ENCODE data around the gene MUTYH.

MUTYH gene

DNA sequence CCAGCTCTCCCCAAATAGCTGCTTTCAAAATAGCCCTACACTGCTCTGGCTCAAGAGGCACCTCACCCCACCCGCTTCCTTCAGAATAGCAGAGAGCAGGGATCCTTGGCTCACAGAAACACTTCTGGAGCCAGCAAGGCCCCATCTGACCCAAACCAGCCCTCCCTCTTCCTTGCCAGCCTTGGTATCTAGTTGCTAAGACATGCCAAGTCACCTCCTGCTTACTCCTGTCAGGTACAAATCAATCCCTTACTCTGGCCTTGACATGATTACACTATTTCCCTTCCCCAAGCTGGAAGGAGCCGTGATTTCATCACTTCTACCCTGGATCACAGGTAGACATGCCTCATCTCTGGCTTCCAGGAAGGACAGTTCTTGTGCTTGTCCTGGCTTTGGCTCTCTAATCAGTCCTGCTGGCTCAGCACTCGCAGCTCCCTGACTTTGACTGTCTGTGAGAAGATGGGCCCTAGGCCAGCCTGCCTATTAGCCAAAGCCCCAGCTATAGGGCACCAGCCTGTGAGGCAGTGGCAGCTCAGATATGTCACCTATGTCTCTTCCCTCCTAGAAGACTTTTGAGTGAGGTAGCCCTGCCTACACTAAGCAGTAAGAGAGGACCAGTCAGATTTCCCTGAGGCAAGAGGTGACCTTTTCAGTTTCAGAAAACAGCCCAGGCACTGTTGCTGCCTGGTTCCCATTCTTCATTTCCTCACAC lies 8.9 kb upstream of the MUTYH start:
- no peak for DNase-seq (ENCODE audit: low spot score)

DNA sequence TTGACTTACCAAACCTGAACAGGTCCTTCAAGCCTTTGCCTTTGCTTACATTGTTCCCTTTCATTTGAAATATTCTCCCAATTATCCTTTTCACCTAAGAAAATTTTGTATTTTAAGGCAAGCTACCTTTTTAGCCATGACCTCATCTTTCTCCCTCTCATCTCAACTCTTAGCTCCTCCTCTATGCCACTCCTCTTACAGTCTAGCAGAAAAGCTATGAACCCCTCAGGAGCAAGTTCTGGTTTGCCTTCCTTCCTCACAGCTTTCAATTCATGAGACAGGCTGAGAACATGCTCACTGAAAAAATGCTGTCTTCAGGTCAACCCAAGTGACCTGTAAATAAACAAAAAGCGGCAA lies 8.3 kb upstream of the MUTYH start:
- DNase-seq (ENCODE audit: low spot score) = no peak

DNA sequence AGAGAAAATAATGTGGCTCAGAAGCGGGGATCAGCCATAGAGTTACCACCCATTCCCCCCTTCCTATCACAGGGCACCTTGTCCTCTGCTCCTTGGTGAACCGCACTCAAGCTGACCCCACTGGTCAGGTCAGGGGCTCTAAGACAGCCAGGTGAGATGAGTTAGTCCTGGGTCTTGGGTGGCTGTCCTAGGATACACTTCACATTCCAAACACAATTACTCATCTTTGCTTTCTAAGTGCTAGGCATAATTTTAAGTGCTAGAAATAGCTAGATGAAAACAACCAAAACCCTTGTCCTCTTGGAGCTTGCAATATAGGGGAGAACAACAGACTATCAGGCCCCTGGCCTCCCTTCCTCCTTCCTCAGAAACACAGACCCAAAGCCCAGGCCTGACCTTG lies 7.8 kb upstream of the MUTYH start:
- no peak for DNase-seq (ENCODE audit: low spot score)

DNA sequence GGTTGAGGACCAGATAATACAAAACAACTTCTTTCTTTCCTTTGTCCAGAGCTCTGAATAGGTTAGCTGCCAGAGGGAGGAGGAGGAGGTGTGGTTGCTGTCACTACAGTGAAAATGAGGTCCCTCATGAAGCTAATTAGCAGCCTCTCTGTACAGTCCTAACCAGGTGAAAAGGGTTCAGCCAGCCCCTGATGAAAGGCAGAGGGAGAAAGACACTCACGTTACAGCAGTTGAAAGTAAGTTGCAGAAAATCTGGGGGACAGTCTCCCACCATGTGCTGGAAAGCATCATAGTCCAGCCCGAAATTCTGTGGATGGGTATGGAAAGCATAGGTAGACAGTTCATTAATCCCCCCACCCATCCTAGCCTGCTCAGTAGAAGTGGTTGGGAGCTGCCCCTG lies 6.2 kb upstream of the MUTYH start:
- DNase-seq (ENCODE audit: low spot score) = no peak

DNA sequence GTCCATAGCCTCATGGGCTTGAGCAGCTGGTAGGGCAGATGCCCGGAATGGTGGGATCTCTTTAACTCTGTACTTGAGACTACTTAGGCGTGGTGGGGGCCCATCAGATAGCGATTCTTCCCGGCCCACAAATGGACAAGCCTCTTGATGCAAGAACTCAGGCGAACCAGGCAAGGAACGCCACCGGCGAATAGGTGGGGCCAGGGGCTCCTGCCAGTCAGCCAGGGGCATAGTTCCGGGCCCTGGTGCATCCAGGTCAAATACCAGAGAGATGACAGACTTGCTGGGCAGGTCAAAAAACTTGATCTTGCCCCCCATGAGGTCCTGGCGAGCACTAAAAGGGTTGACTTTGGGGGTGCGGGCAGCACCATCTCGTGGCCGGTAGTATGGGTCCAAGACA lies 4.8 kb upstream of the MUTYH start:
- DNase-seq (ENCODE audit: low spot score) = no peak

DNA sequence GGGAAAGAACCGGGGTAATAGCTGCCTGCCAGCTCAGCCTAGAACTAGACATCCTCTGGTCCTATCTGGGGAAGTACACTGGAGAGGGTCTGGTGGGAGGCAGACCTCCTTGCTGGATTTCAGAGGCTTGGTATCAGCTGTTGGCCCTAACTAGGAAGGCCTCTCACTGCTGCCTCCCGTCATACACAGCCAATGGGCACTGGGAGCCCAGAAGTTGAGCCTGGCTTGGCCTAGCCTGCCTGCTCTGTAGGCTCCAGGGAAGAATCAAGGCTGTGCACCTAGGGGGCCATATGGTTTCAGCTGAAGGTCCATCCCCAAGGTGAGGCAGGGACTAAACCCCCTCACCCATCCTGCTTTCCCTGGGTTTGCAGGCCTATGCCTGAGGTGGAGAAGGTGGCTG lies 4.3 kb upstream of the MUTYH start:
- DNase-seq (ENCODE audit: low spot score) = no peak

DNA sequence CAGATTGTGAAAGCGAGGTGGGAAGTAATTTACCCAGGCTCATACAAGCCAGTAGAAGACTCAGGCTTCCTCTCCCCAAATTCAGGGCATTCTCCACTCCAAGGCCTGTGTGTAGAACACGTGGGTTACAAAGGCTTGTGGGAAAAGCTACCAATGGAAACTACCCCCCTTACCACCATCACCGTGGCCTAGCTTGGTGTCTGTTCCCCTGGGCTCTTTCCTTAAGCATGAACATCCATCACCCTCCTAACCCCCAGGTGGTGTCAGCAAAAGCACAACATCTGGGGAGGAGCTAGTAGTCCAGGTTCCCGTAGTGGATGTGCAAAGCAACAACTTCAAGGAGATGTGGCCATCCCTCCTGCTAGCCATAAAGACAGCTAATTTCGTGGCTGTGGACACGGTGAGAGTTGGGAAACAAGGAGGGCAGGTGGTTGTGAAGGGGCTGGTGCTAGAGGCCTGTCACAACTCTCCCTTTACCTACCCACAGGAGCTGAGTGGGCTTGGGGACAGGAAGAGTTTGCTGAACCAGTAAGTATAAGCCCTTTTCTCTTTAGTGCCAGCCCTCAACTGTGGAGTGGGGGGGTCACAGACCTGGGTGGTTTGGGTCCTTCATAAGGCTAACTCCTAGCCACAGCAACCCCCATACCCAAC lies 701 bp upstream of the MUTYH start:
- DNase-seq (ENCODE audit: low spot score) = no peak

DNA sequence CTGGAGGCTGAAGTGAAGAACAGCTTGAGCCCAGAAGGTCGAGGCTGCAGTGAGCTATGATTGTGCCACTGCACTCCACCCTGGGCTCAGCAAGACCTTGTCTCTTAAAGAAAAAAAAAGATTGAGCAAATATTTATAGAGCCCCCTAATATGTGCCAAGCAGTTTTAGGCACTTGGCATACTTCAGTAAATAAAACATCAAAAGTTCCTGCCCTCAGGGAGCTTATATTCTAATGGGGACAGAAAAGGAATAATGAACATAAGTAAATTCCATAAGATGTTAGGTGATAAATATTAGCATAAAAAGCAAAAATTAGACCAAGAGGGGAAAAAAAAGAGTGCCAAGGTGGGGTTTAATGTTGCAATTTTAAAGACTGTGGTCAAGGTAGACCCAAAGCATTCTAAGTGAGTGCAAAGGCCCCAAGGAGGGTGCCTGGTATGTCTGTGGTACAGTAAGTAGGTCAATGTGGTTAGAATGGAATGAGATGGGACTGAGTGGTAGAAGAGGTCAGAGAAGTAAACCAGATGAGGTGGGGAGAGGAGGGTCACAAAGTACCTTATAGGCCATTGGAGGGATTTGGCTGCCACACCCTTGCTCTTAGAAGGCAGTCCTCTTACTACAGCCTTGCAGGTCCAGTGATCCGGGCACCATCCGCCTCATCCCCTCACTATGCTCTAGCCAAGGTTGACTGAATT lies 2.5 kb downstream of the MUTYH start:
- no peak for DNase-seq (ENCODE audit: low spot score)

DNA sequence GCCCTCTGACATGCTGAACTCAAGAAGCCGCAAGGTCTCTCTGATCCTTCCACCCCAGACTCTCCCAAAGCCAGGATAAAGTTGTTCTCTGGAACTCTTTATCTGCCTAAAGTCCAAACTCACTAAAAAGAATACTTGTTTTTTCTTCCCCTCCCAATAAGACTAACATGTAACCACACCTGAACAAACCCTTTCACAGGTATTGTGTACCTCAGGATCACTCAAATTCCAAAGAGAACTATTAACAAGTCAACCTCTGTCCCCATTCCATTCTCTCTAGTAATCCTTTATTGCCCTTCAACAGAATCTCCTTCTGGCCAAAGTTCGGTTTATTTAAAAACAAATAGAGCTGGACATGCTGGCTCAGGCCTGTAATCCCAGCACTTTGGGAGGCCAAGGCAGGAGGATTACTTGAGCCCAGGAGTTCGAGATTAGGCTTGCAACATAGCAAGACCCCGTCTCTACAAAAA lies 4.3 kb downstream of the MUTYH start:
- DNase-seq (ENCODE audit: low spot score) = no peak

DNA sequence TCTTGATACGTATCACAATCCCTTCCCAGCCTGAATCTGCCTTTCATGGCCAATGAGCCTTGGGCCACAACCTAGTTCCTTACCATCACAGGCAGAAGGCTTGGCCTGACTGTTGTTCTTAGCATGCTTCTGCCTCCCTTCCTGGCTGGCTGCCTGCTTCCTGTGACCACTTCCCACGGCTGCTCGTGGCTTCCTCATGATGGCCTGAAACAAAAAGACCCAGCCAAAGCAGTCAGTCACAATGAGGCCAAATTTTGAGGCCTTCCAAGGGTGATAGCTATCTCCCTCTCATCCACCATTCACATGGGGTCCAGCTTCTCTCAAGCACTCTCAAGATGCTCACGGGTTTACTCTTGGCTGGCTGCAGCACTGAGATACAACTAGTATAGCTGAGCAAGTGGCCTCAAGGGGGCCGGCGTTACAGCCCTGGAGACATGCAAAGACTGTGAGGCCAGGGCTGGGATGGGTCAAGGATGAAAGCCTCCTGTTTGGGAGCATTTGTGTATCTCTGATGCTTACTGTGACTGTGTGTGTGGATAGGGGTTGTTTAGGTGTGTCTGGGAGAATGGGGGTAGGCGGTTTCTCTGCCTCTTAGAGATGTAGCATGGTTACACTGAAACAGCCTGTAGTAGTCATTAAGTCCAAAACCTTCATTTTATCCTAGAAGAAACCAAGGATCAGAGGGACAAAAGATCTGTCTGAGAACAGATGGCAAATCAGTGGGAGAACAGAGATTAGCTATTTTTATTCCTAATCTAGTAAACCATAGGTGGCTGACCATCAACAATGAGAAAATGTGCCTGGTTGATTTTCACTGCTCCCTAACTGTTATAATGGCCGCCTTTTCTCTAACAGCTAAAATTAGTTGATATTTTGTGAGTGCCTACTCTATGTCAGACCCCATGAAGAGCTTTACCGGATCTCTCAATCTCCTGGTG lies 5.7 kb downstream of the MUTYH start:
- DNase-seq (ENCODE audit: low spot score) = no peak

DNA sequence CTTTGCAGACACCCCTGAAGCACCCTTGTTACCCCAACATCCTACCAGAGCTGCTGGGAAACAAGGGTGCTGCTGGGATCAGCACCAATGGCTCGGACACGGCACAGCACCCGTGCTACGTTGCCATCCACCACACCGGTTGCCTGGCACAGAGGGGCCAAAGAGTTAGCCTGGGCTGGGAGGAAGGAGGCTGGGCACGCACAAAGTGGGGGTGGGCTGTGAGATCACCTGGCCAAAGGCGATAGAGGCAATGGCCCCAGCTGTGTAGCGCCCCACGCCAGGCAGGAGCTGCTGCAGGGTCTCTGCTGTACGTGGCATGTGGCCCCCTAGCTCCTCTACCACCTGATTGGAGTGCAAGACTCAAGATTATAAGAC lies 7.9 kb downstream of the MUTYH start:
- DNase-seq (ENCODE audit: low spot score) = no peak

DNA sequence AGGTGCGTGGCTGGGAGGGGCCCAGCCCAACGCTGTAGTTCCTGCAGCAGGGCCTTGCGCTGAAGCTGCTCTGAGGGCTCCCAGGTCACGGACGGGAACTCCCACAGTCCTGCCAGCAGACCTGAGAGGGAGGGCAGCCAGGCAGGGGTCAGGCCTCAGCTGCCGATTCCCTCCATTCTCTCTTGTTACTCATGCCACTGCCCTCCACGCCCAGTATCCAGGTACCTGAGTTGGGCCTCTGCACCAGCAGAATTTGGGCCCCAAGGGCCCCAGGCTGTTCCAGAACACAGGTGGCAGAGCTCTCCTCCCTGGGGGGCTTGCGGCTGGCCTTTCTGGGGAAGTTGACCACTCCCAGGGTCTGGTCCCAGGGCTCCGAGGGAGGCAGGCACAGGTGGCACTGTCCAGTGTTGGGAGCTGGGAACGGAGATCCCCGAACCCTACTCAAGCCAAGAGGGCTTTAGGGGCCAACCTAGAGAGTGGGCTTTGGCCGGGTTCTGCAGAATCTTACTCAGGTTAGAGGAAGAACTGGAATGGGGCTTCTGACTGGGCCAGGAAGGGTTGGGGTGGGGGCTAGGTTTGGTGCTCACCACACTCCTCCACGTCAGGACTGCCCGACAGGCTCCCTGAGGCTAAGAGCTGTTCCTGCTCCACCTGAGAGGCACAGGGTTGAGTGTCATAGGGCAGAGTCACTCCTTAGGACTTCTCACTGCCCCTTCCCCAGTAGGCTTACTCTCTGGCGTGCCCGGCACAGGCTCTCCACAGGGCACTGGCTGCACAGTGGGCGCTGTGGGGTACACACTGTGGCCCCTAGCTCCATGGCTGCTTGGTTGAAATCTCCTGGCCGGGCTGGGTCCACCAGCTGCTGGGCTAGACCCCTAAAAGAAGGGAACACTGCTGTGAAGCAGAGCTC lies 8.5 kb downstream of the MUTYH start:
- DNase-seq (ENCODE audit: low spot score) = no peak

DNA sequence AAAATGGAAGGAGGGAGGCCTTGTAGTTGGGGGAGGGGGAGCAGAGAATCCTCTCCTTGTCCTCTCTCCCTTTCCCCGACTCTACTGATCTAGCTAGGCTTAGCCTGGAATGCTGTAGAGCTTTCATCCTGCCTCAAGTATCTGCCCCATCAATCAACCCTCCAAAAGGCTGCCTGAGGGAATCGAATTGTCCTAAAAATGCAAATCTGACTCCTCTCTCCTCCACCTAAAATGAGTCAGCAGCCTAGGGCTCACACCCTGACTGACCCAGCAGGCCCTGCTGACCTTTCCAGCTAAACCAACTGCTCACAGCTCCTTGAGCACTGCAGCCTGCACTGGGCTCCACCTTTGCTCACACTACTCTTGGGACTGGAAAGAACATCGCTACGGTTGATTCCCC lies 10.8 kb downstream of the MUTYH start:
- DNase-seq (ENCODE audit: low spot score) = no peak

DNA sequence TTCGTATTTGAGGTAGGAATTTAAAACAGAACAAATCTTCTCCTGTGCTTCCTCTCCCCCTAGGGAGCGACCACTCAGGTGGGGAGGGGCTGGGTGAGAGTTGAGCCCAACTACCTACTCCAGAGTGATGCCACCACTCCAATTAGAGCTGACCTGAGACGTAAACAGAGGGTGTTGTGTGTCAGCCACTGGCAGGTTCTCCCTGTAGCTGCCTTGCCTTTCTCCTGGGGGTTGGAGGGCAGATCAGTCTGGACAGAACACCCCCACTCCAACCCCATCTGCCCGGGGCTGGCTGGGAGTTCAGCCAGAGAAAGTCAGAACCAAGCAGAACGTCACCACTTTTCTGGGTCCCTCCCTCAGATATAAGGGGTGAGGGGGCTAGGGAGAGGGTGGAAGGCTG lies 11.6 kb downstream of the MUTYH start:
- no peak for DNase-seq (ENCODE audit: low spot score)

DNA sequence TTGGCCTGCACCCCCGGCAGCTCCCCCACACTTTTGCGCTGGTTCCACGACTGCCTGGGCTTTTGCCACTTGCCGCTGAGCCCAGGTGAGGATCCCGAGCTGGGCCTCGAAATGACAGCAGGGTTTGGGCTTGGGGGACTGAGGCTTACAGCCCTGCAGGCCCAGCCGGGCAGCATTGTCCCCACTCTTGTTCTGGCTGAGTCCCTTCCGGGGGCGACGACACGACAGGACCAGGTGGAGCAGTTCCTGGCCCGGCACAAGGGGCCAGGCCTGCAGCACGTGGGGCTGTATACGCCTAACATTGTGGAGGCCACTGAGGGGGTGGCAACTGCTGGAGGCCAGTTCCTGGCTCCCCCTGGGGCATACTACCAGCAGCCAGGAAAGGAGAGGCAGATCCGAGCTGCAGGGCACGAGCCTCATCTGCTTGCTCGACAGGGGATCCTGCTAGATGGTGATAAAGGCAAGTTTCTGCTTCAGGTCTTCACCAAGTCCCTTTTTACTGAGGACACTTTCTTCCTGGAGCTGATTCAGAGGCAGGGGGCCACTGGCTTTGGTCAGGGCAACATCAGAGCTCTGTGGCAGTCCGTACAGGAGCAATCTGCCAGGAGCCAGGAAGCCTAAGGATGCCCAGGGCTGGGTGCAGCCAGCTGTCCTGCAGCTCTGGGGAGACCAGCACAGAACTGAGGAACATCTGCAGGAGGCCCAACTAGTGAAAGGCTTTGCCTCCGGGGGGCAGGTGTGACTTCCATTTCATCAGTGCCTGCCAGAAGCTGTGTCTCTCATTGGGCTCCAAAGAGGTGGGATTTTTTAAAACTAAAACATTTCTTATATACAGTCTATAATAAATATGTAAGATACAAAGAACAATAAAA lies 12.4 kb downstream of the MUTYH start:
- no peak for DNase-seq (ENCODE audit: low spot score)

DNA sequence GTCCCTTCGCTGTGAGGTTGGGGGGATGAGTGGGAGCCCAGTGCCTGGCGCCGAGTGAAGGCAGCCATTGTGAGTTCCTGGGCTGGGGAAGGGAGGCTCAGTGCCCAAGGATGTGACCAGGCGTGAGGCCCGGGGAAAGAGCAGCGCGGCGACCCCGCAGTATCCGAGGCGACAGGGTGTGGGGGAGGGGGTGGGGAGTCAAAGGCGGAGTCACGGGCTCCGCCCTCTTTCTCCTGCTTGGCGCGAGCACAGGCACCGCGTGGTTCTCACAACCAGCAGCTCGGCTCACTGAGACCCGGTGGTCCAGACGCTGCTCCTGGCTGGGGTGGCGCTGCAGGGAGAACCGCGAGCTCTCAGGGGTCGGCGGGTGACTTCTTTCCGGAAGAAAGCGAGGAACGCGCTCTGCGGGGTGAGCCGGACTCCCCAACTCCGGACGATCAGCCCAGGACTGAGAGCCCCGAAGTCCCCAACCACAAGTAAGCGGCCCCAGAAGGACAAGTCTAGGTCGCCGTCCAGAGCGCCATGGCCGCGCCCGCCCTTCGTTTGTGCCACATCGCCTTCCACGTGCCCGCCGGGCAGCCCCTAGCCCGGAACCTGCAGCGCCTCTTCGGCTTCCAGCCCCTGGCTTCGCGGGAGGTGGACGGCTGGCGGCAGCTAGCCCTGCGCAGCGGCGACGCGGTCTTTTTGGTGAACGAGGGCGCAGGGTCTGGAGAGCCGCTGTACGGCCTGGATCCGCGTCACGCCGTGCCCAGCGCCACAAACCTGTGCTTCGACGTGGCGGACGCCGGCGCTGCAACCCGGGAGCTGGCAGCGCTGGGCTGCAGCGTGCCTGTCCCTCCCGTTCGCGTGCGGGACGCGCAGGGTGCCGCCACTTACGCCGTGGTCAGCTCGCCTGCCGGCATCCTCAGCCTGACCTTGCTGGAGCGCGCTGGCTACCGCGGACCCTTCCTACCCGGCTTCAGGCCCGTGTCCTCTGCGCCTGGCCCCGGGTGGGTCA lies 13.3 kb downstream of the MUTYH start, which contains the start of gene HPDL:
HPDL (plus strand) TSS at position 269 of the 997 bp plus-strand sequence; CDS start at position 523, 254 bp downstream.
- peak; percentile 85 for DNase-seq (ENCODE audit: low spot score)

DNA sequence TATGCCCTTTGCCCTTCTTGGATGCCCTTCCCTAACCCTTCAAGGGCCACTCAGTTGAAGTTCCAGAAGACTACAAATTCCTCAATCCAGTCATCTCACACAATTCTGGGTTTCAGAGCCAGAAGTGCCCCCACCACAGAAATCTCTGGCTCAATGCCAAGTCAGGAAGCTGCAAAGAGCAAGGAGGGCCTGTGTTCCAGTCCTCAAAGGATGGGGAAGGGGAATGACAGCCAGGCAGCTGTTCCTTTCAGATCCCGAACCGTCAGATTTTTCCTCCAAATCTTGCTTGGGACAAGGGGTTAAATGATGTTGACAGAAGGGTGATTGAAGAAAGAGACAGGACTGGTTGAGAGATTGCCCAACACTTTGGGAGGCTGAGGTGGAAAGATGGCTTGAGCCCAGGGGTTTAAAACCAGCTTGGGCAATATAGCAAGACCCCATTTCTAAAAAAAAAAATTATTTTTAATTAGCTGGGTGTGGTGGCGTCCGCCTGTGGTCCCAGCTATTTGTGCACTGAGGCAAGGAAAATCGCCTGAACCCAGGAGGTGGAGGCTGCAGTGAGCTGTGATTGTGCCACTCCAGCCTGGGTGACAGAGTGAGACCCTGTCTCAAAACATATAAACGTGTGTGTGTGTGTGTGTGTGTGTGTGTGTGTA lies 14.3 kb downstream of the MUTYH start:
- DNase-seq (ENCODE audit: low spot score) = no peak

DNA sequence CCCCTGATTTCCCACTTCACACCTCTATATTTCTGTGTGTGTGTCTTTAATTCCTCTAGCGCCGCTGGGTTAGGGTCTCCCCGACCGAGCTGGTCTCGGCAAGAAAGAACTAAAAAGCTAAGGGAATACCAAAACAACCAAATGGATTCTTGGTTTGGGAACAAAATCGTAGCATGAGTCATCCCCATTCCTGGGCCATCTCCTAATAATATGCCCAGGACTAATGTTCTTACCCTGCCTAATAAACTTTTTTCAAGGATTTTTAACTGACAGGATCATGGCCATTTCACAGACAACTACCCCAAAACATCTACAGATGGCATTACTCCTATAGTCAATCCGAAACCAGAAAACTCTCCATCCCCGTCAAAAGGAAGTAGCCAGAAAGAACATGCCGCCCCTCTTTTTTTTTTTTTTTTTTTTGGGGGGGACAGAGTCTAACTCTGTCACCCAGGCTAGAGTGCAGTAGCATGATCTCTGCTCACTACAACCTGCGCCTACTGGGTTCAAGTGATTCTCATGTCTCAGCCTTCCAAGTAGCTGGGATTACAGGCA lies 17.7 kb downstream of the MUTYH start:
- DNase-seq (ENCODE audit: low spot score) = no peak

Data from iPS-NIHi11 (cell line).